Neural progenitor cell (in vitro differentiated cells): ENCODE data around the gene IL27RA. TPM values are rescaled to one million over a fixed set of nuclear protein-coding genes. Genes with fewer than 3 reads are reported as not detected.
"Not testable (repeated sequence)": the region's sequence is repeated elsewhere in the genome, so short reads cannot be mapped to it uniquely, and the experiment has no call there.

Experiments
- DNase-seq: peaks from one replicate; pipeline ENCODE4 v3.0.0-alpha.2; 2016; ENCODE audit warnings: low spot score
- H2AFZ ChIP-seq: fragments of 200-600 bp; sonication (generic); replicated peaks from 2 replicates; pipeline ENCODE4 v1.6.1; 2016; ENCODE audit warnings: antibody characterized with exemption
- H3F3A ChIP-seq: fragments of 200-600 bp; sonication (generic); 2 replicates; pipeline ENCODE4 v1.6.1; 2016; ENCODE audit warnings: antibody characterized with exemption, low read depth
- H3K27ac ChIP-seq: fragments of 200-600 bp; sonication (generic); 2 replicates; pipeline ENCODE4 v1.5.1; 2016; ENCODE audit warnings: mild to moderate bottlenecking
- H3K27me3 ChIP-seq: fragments of 200-600 bp; sonication (generic); 2 replicates; pipeline ENCODE4 v1.6.1; 2016; ENCODE audit warnings: mild to moderate bottlenecking, moderate library complexity
- H3K36me3 ChIP-seq: fragments of 200-600 bp; sonication (generic); 2 replicates; pipeline ENCODE4 v1.5.1; 2016
- H3K4me1 ChIP-seq: fragments of 200-600 bp; sonication (generic); 2 replicates; pipeline ENCODE4 v1.6.1; 2016; ENCODE audit warnings: mixed run types
- H3K4me2 ChIP-seq: fragments of 200-600 bp; sonication (generic); 2 replicates; pipeline ENCODE4 v1.6.1; 2016
- H3K4me3 ChIP-seq: fragments of 200-600 bp; sonication (generic); 2 replicates; pipeline ENCODE4 v1.5.1; 2016
- H3K79me2 ChIP-seq: fragments of 200-600 bp; sonication (generic); 2 replicates; pipeline ENCODE4 v1.6.1; 2016; ENCODE audit warnings: low read depth
- H3K9ac ChIP-seq: fragments of 200-600 bp; sonication (generic); 2 replicates; pipeline ENCODE4 v1.6.1; 2016
- H3K9me3 ChIP-seq: fragments of 200-600 bp; sonication (generic); 2 replicates; pipeline ENCODE4 v1.5.1; 2016; ENCODE audit warnings: low read depth
- H4K20me1 ChIP-seq: fragments of 200-600 bp; sonication (generic); 2 replicates; pipeline ENCODE4 v1.6.1; 2016; ENCODE audit warnings: low read depth
- H3K27ac Mint-ChIP-seq: 3 replicates; pipeline ENCODE4 v1.8.0; 2021; ENCODE audit warnings: mixed read lengths
- H3K27me3 Mint-ChIP-seq: 2 replicates; pipeline ENCODE4 v1.8.0; 2022; ENCODE audit warnings: low read depth, mild to moderate bottlenecking, inconsistent platforms, moderate library complexity, mixed read lengths; ENCODE audit not compliant: insufficient read depth
- H3K36me3 Mint-ChIP-seq: 3 replicates; pipeline ENCODE4 v1.8.0; 2021; ENCODE audit warnings: mixed read lengths
- H3K4me1 Mint-ChIP-seq: 3 replicates; pipeline ENCODE4 v1.8.0; 2021; ENCODE audit warnings: mixed read lengths
- H3K4me3 Mint-ChIP-seq: 3 replicates; pipeline ENCODE4 v1.8.0; 2021; ENCODE audit warnings: mild to moderate bottlenecking, moderate library complexity, mixed read lengths
- H3K9me3 Mint-ChIP-seq: 3 replicates; pipeline ENCODE4 v1.8.0; 2020; ENCODE audit warnings: mixed read lengths
- CTCF ChIP-seq: fragments of 200-600 bp; sonication (generic); IDR thresholded peaks from 2 replicates; pipeline ENCODE4 v1.5.1; 2017; ENCODE audit warnings: antibody characterized with exemption, mild to moderate bottlenecking
- EZH2 ChIP-seq: fragments of 200-600 bp; sonication (generic); IDR thresholded peaks from 2 replicates; pipeline ENCODE4 v1.6.1; 2017; ENCODE audit warnings: antibody characterized with exemption, mild to moderate bottlenecking, moderate library complexity
- EZH2phosphoT487 ChIP-seq: fragments of 200-600 bp; sonication (generic); IDR thresholded peaks from 2 replicates; pipeline ENCODE4 v1.6.1; 2017; ENCODE audit warnings: antibody characterized with exemption
- total RNA-seq: library from RNA; depleted of rRNA; stranded (reverse); fragments of >200 nt; gene quantifications from 2 replicates; pipeline ENCODE4 v1.2.3, GENCODE V29; 2015; ENCODE audit warnings: low replicate concordance

IL27RA gene
- total RNA-seq, 1 donor from 2014 or later: 1.2 TPM

- H3K27ac Mint-ChIP-seq, H3K27me3 Mint-ChIP-seq, H4K20me1 ChIP-seq, H3K9me3 ChIP-seq, H3K4me2 ChIP-seq, H3K36me3 ChIP-seq, H3K79me2 ChIP-seq, DNase-seq, H3K27ac ChIP-seq, H3K4me1 Mint-ChIP-seq, H3K4me1 ChIP-seq, H3K4me3 ChIP-seq, H3K4me3 Mint-ChIP-seq, H2AFZ ChIP-seq, H3K9me3 Mint-ChIP-seq, H3K36me3 Mint-ChIP-seq, H3K9ac ChIP-seq: not testable (repeated sequence)
- TF ChIP-seq CTCF: peak; percentile 21
- Histone ChIP-seq H3K27me3 (peaks cover 23% of the 10 kb centered on the region), H3F3A (peaks cover 12% of the 10 kb centered on the region)
These were observed 3.6 kb downstream of the IL27RA start for GRCh38 chr19:14035159-14035558.

- no peaks in the 10 kb centered on the region for H3K9me3 Mint-ChIP-seq
- no peak for DNase-seq
- no peak overlapping the region for H3K4me3 Mint-ChIP-seq
- no peaks in the 10 kb centered on the region for H3K79me2 ChIP-seq
- no peak for TF ChIP-seq EZH2phosphoT487
- TF ChIP-seq EZH2: no peak
- TF ChIP-seq CTCF: no peak
- H2AFZ ChIP-seq: no peak overlapping the region
- H3K9me3 ChIP-seq: no peaks in the 10 kb centered on the region
- H3K4me1 ChIP-seq: peaks cover 6% of the 10 kb centered on the region
- peaks cover 6% of the 10 kb centered on the region for H3K27me3 Mint-ChIP-seq
- no peaks in the 10 kb centered on the region for H4K20me1 ChIP-seq
- peaks cover 18% of the 10 kb centered on the region for H3K27me3 ChIP-seq
- H3K4me2 ChIP-seq: no peak overlapping the region
- H3K27ac ChIP-seq: no peak overlapping the region
- no peaks in the 10 kb centered on the region for H3K36me3 Mint-ChIP-seq
- peaks cover 6% of the 10 kb centered on the region for H3F3A ChIP-seq
- no peaks in the 10 kb centered on the region for H3K36me3 ChIP-seq
- H3K27ac Mint-ChIP-seq: no peak overlapping the region
- H3K4me1 Mint-ChIP-seq: peaks cover 8% of the 10 kb centered on the region
- no peak overlapping the region for H3K4me3 ChIP-seq
- no peak overlapping the region for H3K9ac ChIP-seq
These were observed 4.1 kb downstream of the IL27RA start for GRCh38 chr19:14035706-14036105.

DNA sequence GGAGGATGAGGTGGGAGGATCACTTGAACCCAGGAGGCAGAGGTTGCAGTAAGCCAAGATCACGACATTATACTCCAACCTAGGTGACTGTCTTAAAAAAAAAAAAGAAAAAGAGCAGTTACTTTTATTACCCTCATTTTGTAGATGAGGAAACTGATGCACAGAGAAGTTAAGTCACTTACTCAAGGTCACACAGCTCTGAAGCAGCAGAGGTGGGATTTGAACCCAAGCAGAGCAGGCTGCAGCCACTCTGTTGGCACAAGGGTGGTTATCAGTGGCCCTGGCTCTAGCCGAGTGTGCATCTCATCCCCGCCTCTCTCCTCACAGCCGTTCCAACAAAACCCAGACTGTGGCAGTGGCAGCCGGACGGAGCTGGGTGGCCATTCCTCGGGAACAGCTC is 7.6 kb downstream of the IL27RA start:
- Histone ChIP-seq H3K27me3 (no peaks in the 10 kb centered on the region), H3K4me3 (no peak overlapping the region), H3K9me3 (no peaks in the 10 kb centered on the region), H2AFZ (no peak overlapping the region), H3K79me2 (no peaks in the 10 kb centered on the region), H3F3A (no peaks in the 10 kb centered on the region), H3K27ac (no peak overlapping the region), H3K4me1 (no peaks in the 10 kb centered on the region), H3K4me2 (no peak overlapping the region), H4K20me1 (no peaks in the 10 kb centered on the region), H3K36me3 (no peaks in the 10 kb centered on the region), H3K9ac (no peak overlapping the region)
- Mint-ChIP-seq H3K9me3 (no peaks in the 10 kb centered on the region), H3K4me3 (no peak overlapping the region), H3K4me1 (peaks cover 6% of the 10 kb centered on the region), H3K27ac (no peak overlapping the region), H3K36me3 (no peaks in the 10 kb centered on the region), H3K27me3 (peaks cover 2% of the 10 kb centered on the region)
- TF ChIP-seq CTCF: no peak
- no peak for TF ChIP-seq EZH2phosphoT487
- no peak for TF ChIP-seq EZH2
- no peak for DNase-seq
